ENCODE data around the gene PAK6. TPM values are rescaled to one million over a fixed set of nuclear protein-coding genes. Genes with fewer than 3 reads are reported as not detected.

PAK6 gene
- polyA plus RNA-seq, 1 donor (not counting 4 experiments of a cell fraction or from before 2014, with no cell fraction given) = 11.5 TPM

DNA sequence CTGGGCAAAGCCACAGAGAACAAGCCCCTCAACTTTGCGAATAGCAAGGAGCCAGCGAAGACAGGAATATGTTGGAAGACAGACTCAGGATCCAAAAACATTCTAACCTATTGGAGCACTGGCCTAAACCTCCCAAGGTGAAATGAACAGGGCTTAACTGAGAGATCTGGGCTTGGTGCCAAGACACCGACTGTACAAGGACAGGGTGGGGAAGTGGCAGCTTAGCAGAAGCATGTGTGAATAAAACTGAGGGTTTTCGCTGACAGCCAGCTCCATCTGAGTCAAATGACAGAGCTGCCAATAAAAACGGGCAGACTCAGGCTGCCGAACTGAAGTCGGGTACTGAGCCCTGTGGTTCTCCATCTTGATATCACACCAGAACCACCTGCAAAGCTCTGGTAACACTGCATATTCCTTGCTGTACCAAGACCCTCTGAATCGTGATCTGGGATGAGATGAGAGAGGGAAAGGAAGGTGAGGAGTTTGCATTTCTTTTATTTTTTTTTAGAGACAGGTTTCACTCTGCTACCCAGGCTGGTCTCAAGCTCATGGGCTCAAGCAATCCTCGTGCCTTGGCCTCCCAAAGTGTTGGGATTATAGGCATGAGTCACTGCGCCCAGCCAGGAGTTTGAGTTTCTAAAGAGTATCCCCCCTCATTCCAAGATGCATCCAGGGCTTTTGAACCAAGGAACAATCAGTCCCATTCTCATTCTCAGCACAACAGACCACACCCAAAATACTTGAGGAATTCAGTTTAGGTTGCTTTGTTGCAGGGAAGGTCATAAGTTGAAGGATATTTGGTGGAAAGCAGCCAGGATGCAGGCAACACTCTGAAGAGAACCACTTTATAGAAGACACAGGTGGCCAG is 74.9 kb downstream of the PAK6 start:
- Histone ChIP-seq H3K4me1 (ENCODE audit: control insufficient read depth, extremely low read depth, insufficient read depth, low read length) (peaks cover 20% of the 10 kb centered on the region), H3K36me3 (ENCODE audit: control insufficient read depth in 2 of 2, extremely low read depth in 1 of 2, insufficient read depth in 2 of 2, low read length in 2 of 2) (no peaks in the 10 kb centered on the region), H3K27me3 (ENCODE audit: control insufficient read depth, extremely low read depth, insufficient read depth, low read length) (peaks cover 12% of the 10 kb centered on the region), H4K20me1 (ENCODE audit: control insufficient read depth, extremely low read depth, insufficient read depth, low read length) (no peaks in the 10 kb centered on the region), H3K79me2 (ENCODE audit: control insufficient read depth, insufficient read depth, low read length) (no peaks in the 10 kb centered on the region), H3K4me3 (ENCODE audit: control insufficient read depth in 2 of 3, extremely low read depth in 1 of 3, insufficient read depth in 2 of 3, low read depth in 1 of 3, low read length in 3 of 3) (no peak overlapping the region), H3K4me2 (ENCODE audit: control insufficient read depth, extremely low read depth, insufficient read depth, low read depth, low read length) (peak overlapping the region; percentile 51), H3K9me3 (ENCODE audit: control insufficient read depth, low read depth, low read length) (no peaks in the 10 kb centered on the region), H3K27ac (ENCODE audit: control insufficient read depth, insufficient read depth, low read length) (no peak overlapping the region), H3K9me1 (ENCODE audit: control insufficient read depth, extremely low read depth, insufficient read depth, low read length) (no peaks in the 10 kb centered on the region), H3K9ac (ENCODE audit: control insufficient read depth, extremely low read depth, insufficient read depth, low read length) (no peak overlapping the region), H2AFZ (ENCODE audit: control insufficient read depth, low read length) (no peak overlapping the region)
- dilution Hi-C loops (cut with MboI; ENCODE audit: extremely low pct_ligation_motif_present, low sequenced_read_pairs) = no loop called here
- no peak for TF ChIP-seq EZH2 (IDR thresholded peaks at IDR 0.05; ENCODE audit: low read length)
- TF ChIP-seq CTCF (optimal IDR thresholded peaks at IDR 0.05 in 1 of 3, IDR thresholded peaks at IDR 0.05 in 1 of 3, conservative IDR thresholded peaks at IDR 0.05 in 1 of 3; ENCODE audit: extremely low read depth in 1 of 3, insufficient read depth in 2 of 3, low read length in 3 of 3) = no peak
- FAIRE-seq (peak; percentile 77), DNase-seq (ENCODE audit: low read depth, low spot score) (no peak)

DNA sequence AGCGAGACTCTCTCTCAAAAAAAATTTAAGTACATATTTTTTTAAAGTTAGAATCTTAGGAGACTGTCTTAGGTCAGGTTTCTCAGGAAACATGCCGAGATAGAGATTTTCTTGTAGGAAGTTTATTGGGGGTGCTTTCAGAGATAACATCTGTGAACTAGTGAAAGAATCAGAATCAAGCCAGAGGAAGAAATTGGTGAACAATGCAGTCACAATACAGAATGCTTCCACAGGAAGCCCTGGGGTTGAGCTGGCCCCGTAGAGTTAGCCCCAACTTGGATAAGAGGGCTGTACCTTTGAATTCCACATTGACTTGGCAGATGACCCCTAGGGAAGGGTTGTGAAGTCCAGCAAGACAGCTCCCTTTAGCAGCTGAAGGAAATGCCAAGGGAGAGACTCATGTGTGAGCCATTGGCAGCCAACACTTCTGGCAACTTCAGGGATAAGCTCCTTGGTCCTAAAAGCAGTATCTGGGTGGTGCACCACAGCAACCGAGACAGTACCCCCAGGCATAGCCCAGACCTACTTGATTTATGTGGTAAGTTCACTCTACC is 75.9 kb downstream of the PAK6 start:
- no peak overlapping the region for H2AFZ ChIP-seq (ENCODE audit: control insufficient read depth, low read length)
- dilution Hi-C loops (cut with MboI; ENCODE audit: extremely low pct_ligation_motif_present, low sequenced_read_pairs) = no loop called here
- TF ChIP-seq EZH2 (IDR thresholded peaks at IDR 0.05; ENCODE audit: low read length) (no peak), CTCF (optimal IDR thresholded peaks at IDR 0.05 in 1 of 3, IDR thresholded peaks at IDR 0.05 in 1 of 3, conservative IDR thresholded peaks at IDR 0.05 in 1 of 3; ENCODE audit: extremely low read depth in 1 of 3, insufficient read depth in 2 of 3, low read length in 3 of 3) (no peak)
- H3K9me3 ChIP-seq (ENCODE audit: control insufficient read depth, low read depth, low read length) = no peaks in the 10 kb centered on the region
- H3K79me2 ChIP-seq (ENCODE audit: control insufficient read depth, insufficient read depth, low read length) = no peaks in the 10 kb centered on the region
- peaks cover 12% of the 10 kb centered on the region for H3K27me3 ChIP-seq (ENCODE audit: control insufficient read depth, extremely low read depth, insufficient read depth, low read length)
- H3K27ac ChIP-seq (ENCODE audit: control insufficient read depth, insufficient read depth, low read length) = no peak overlapping the region
- no peaks in the 10 kb centered on the region for H3K36me3 ChIP-seq (ENCODE audit: control insufficient read depth in 2 of 2, extremely low read depth in 1 of 2, insufficient read depth in 2 of 2, low read length in 2 of 2)
- H3K4me2 ChIP-seq (ENCODE audit: control insufficient read depth, extremely low read depth, insufficient read depth, low read depth, low read length) = no peak overlapping the region
- DNase-seq (ENCODE audit: low read depth, low spot score) = no peak
- H3K4me3 ChIP-seq (ENCODE audit: control insufficient read depth in 2 of 3, extremely low read depth in 1 of 3, insufficient read depth in 2 of 3, low read depth in 1 of 3, low read length in 3 of 3) = no peak overlapping the region
- no peak overlapping the region for H3K9ac ChIP-seq (ENCODE audit: control insufficient read depth, extremely low read depth, insufficient read depth, low read length)
- H4K20me1 ChIP-seq (ENCODE audit: control insufficient read depth, extremely low read depth, insufficient read depth, low read length) = no peaks in the 10 kb centered on the region
- H3K4me1 ChIP-seq (ENCODE audit: control insufficient read depth, extremely low read depth, insufficient read depth, low read length) = peaks cover 20% of the 10 kb centered on the region
- H3K9me1 ChIP-seq (ENCODE audit: control insufficient read depth, extremely low read depth, insufficient read depth, low read length) = no peaks in the 10 kb centered on the region
- peak; percentile 67 for FAIRE-seq

Measured in keratinocyte (primary cell).